Endothelial cell of umbilical vein (primary cell): ENCODE measurements around the gene KCTD19. TPM values are rescaled to one million over a fixed set of nuclear protein-coding genes. Genes with fewer than 3 reads are reported as not detected.

ENCODE experiments used
- BruUV-seq: library from RNA; stranded (reverse); fragments of 400-500 nt; replicated peaks from 2 replicates; lab custom pipeline; 2021; lab: Mats Ljungman, UMichigan
- CTCF ChIA-PET: fragments of 300-600, 350-600 bp; sonication (Branson Sonifier 250); formaldehyde crosslinking; loops from one replicate; lab custom pipeline; 2021; ENCODE audit warnings: antibody characterized with exemption, inconsistent platforms; lab: Charles Lee
- POLR2A ChIA-PET: fragments of 300-600, 350-600 bp; sonication (Branson Sonifier 250); formaldehyde crosslinking; loops from one replicate; lab custom pipeline; 2021; ENCODE audit warnings: antibody characterized with exemption, inconsistent platforms; lab: Charles Lee
- DNase-seq: peaks from one replicate; pipeline ENCODE4 v3.0.0-alpha.2; 2011; ENCODE audit warnings: low read depth, low spot score
- FAIRE-seq: peaks from 2 replicates; lab custom pipeline; 2011; peaks lifted over from hg19 to GRCh38; lab: Jason Lieb, UNC
- H2AFZ ChIP-seq: 2 replicates; pipeline ENCODE4 v1.6.0; 2012; ENCODE audit warnings: low read depth, low read length, control low read depth, inconsistent platforms
- H3K27ac ChIP-seq: 2 replicates; pipeline ENCODE4 v1.5.1; 2011; ENCODE audit warnings: low read depth, mild to moderate bottlenecking, control low read depth, low read length, moderate library complexity; ENCODE audit not compliant: insufficient read depth
- H3K27me3 ChIP-seq, 2 experiments: 2 replicates each; pipeline versions ENCODE4 v1.6.0 to v1.6.1; 2011; ENCODE audit warnings: low read length in 2 of 2, mixed read lengths in 1 of 2; ENCODE audit not compliant: control insufficient read depth in 2 of 2, insufficient read depth in 2 of 2
- H3K36me3 ChIP-seq, 2 experiments: 2 replicates in 1 of 2; 3 replicates in 1 of 2; pipeline ENCODE4 v1.5.1; 2011; ENCODE audit warnings: low read length in 2 of 2, mild to moderate bottlenecking in 1 of 2, moderate library complexity in 1 of 2; ENCODE audit not compliant: control insufficient read depth in 2 of 2, insufficient read depth in 2 of 2; ENCODE audit errors: extremely low read depth in 1 of 2
- H3K4me1 ChIP-seq: 3 replicates; pipeline ENCODE4 v1.5.1; 2011; ENCODE audit warnings: mild to moderate bottlenecking, low read length; ENCODE audit not compliant: control insufficient read depth, insufficient read depth; ENCODE audit errors: extremely low read depth
- H3K4me2 ChIP-seq: 2 replicates; pipeline ENCODE4 v1.6.1; 2011; ENCODE audit warnings: low read length, control low read depth, mixed read lengths; ENCODE audit not compliant: insufficient read depth
- H3K4me3 ChIP-seq, 3 experiments: fragments of 200-600 bp in 1 of 3; sonication (generic), shearing (Covaris generic) in 1 of 3; replicated peaks in 1 of 3; 2 replicates each; pipeline ENCODE4 v1.5.1; 2011 to 2016; ENCODE audit warnings: control low read depth in 3 of 3, low read length in 3 of 3, mild to moderate bottlenecking in 2 of 3, inconsistent platforms in 1 of 3, low read depth in 1 of 3, moderate library complexity in 1 of 3; ENCODE audit not compliant: insufficient read depth in 1 of 3
- H3K79me2 ChIP-seq: 2 replicates; pipeline ENCODE4 v1.6.0; 2012; ENCODE audit warnings: low read length, inconsistent platforms; ENCODE audit not compliant: control insufficient read depth, insufficient read depth
- H3K9ac ChIP-seq: replicated peaks from 2 replicates; pipeline ENCODE3; 2011; ENCODE audit warnings: low read length, control low read depth; ENCODE audit not compliant: insufficient read depth; ENCODE audit errors: extremely low read depth
- H3K9me1 ChIP-seq: replicated peaks from 3 replicates; pipeline ENCODE4 v1.6.0; 2011; ENCODE audit warnings: mild to moderate bottlenecking, low read length; ENCODE audit not compliant: control insufficient read depth, insufficient read depth; ENCODE audit errors: extremely low read depth
- H3K9me3 ChIP-seq: replicated peaks from 2 replicates; pipeline ENCODE4 v1.5.1; 2012; ENCODE audit warnings: low read length, inconsistent platforms; ENCODE audit not compliant: control insufficient read depth, insufficient read depth
- H4K20me1 ChIP-seq: replicated peaks from 2 replicates; pipeline ENCODE3; 2011; ENCODE audit warnings: mild to moderate bottlenecking, low read length; ENCODE audit not compliant: control insufficient read depth, insufficient read depth; ENCODE audit errors: extremely low read depth
- CTCF ChIP-seq, 2 donors: IDR thresholded peaks; 1 replicate in 1 of 2; 2 replicates in 1 of 2; pipeline ENCODE4 v1.5.1; 2011; ENCODE audit warnings: low read length in 2 of 2, mild to moderate bottlenecking in 2 of 2, moderate library complexity in 2 of 2, control low read depth in 1 of 2, inconsistent platforms in 1 of 2, low read depth in 1 of 2; ENCODE audit not compliant: insufficient read depth in 1 of 2; ENCODE audit errors: extremely low read depth in 1 of 2
- EZH2 ChIP-seq: IDR thresholded peaks from 2 replicates; pipeline ENCODE4 v1.6.1; 2012; ENCODE audit warnings: borderline replicate concordance, low read depth, mild to moderate bottlenecking, moderate library complexity, low read length, inconsistent platforms; ENCODE audit not compliant: severe bottlenecking
- FOS ChIP-seq: IDR thresholded peaks from 2 replicates; pipeline ENCODE4 v1.6.1; 2011; ENCODE audit warnings: mild to moderate bottlenecking, low read length, moderate library complexity, borderline replicate concordance; ENCODE audit not compliant: insufficient read depth
- GATA2 ChIP-seq: IDR thresholded peaks from 2 replicates; pipeline ENCODE4 v1.7.0; 2011; ENCODE audit warnings: low read depth, mild to moderate bottlenecking, moderate library complexity, mixed read lengths, low read length; ENCODE audit not compliant: insufficient read length, insufficient read depth
- JUN ChIP-seq: IDR thresholded peaks from 2 replicates; pipeline ENCODE4 v1.6.1; 2011; ENCODE audit warnings: borderline replicate concordance, low read depth; ENCODE audit not compliant: insufficient read length, insufficient read depth
- MAX ChIP-seq: IDR thresholded peaks from 2 replicates; pipeline ENCODE4 v1.6.1; 2011; ENCODE audit not compliant: insufficient read depth, insufficient read length
- MYC ChIP-seq: IDR thresholded peaks from one replicate; pipeline ENCODE4 v1.6.1; 2011; ENCODE audit warnings: mild to moderate bottlenecking, low read depth, low read length
- POLR2A ChIP-seq: IDR thresholded peaks from 2 replicates; pipeline ENCODE4 v1.6.1; 2012; ENCODE audit warnings: low read depth, mild to moderate bottlenecking, control low read depth, low read length
- POLR2AphosphoS5 ChIP-seq: IDR thresholded peaks from 2 replicates; pipeline ENCODE4 v1.6.1; 2012; ENCODE audit warnings: low read depth, mild to moderate bottlenecking, control low read depth, low read length, moderate library complexity; ENCODE audit not compliant: insufficient read depth
- dilution Hi-C: fragments of 300-500 bp; cut with MboI; formaldehyde crosslinking; loops from one replicate; pipeline ENCODE4 v1.15.0; 2019; ENCODE audit warnings: low sequenced_read_pairs; ENCODE audit not compliant: extremely low pct_ligation_motif_present
- intact Hi-C: fragments of 100-400 bp; cut with micrococcal nuclease; formaldehyde crosslinking; loops from one replicate; pipeline ENCODE4 v1.10.0; 2022
- polyA plus RNA-seq, 4 experiments: library from polyadenylated mRNA; depleted of rRNA in 3 of 4; stranded (reverse) in 3 of 4; unstranded in 1 of 4; fragments of >200 nt; gene quantifications; 2 replicates each; pipeline versions ENCODE4 v1.2.1 to v1.2.3, GENCODE V29; 2011 to 2012; ENCODE audit warnings: missing spikeins in 1 of 4
- total RNA-seq: library from RNA; stranded (reverse); gene quantifications from 2 replicates; pipeline ENCODE4 v1.2.3, GENCODE V29; 2021

The KCTD19 gene
- total and polyA plus RNA-seq, 2 donors (not counting 3 experiments of a cell fraction or from before 2014, with no cell fraction given): 0.21 to 0.44 TPM

- H3K4me1 ChIP-seq: no peaks in the 10 kb centered on the region
- H3K9me1 ChIP-seq: no peaks in the 10 kb centered on the region
- dilution Hi-C loops: no loop called here
- DNase-seq (no peak), FAIRE-seq (no peak)
- ChIA-PET POLR2A (no interaction called here), CTCF (no interaction called here)
- no peak overlapping the region for H3K9ac ChIP-seq
- TF ChIP-seq JUN (no peak), MAX (no peak), POLR2AphosphoS5 (no peak), POLR2A (no peak), EZH2 (no peak), FOS (no peak), CTCF (IDR thresholded peaks at IDR 0.05; ENCODE audit: extremely low read depth in 1 of 2, insufficient read depth in 1 of 2, low read depth in 1 of 2, low read length in 2 of 2) (no peak), GATA2 (no peak), MYC (no peak)
- no peak overlapping the region for H2AFZ ChIP-seq
- H3K27me3 ChIP-seq: no peaks in the 10 kb centered on the region
- no peak overlapping the region for H3K4me2 ChIP-seq
- H3K4me3 ChIP-seq: no peak overlapping the region
- H3K79me2 ChIP-seq: no peaks in the 10 kb centered on the region
- BruUV-seq: no TSS peak
- H3K9me3 ChIP-seq: no peaks in the 10 kb centered on the region
- no peaks in the 10 kb centered on the region for H4K20me1 ChIP-seq
- no peaks in the 10 kb centered on the region for H3K36me3 ChIP-seq
- no peak overlapping the region for H3K27ac ChIP-seq
- intact Hi-C loops: no loop called here
These were observed 35.1 kb downstream of the KCTD19 start for GRCh38 chr16:67291461-67291860.
